Right lobe of liver (tissue), 4 donors: Measurements from ENCODE around the gene RAP1GAP2.

Source experiments
- CTCF ChIP-seq, 4 donors: fragments of 200-600 bp in 3 of 4; fragments of 450-650 bp in 1 of 4; IDR thresholded peaks; one replicate each; pipeline versions ENCODE4 v1.5.1 to v1.8.0; 2016 to 2022; ENCODE audit warnings: antibody characterized with exemption in 4 of 4, mild to moderate bottlenecking in 2 of 4
- POLR2A ChIP-seq: fragments of 450-650 bp; IDR thresholded peaks from one replicate; pipeline ENCODE4 v1.6.1; 2017; ENCODE audit warnings: antibody characterized with exemption, mild to moderate bottlenecking
- donor health status: DM: no; HTN: no; CAD: no.
- donor health status: DM: no; HTN: no; CAD: no.
- donor health status: DM: no; HTN: yes; CAD: no.

- no peak for TF ChIP-seq CTCF (IDR thresholded peaks at IDR 0.05)
- no peak for TF ChIP-seq POLR2A
These were observed 166.5 kb downstream of the RAP1GAP2 start for GRCh38 chr17:2962729-2963128.
